Lung (tissue), 12 donors: ENCODE measurements around the gene MLLT6. TPM values are rescaled to one million over a fixed set of nuclear protein-coding genes. Genes with fewer than 3 reads are reported as not detected.

Experiments
- ATAC-seq: fragments of 200-7000 bp; cut with Tn5 transposase; one replicate; pipeline ENCODE4 v1.9.1; 2020; ENCODE audit warnings: moderate number of reproducible peaks; ENCODE audit not compliant: insufficient read depth, low FRiP score
- DNase-seq, 3 donors: peaks; one replicate each; pipeline ENCODE4 v3.0.0-alpha.2; 2013 to 2017
- H3K27ac ChIP-seq, 2 donors: one replicate each; pipeline ENCODE4 v1.5.1; 2013; ENCODE audit warnings: mild to moderate bottlenecking in 2 of 2, moderate library complexity in 2 of 2, control low read depth in 1 of 2, inconsistent platforms in 1 of 2, low read depth in 1 of 2, low read length in 1 of 2
- H3K27me3 ChIP-seq, 3 donors: one replicate each; pipeline ENCODE4 v1.5.1; 2013; ENCODE audit warnings: low read length in 2 of 3; ENCODE audit not compliant: control insufficient read depth in 3 of 3, insufficient read depth in 3 of 3
- H3K36me3 ChIP-seq, 4 donors: one replicate each; pipeline ENCODE4 v1.5.1; 2013; ENCODE audit warnings: low read length in 4 of 4, mild to moderate bottlenecking in 1 of 4, moderate library complexity in 1 of 4; ENCODE audit not compliant: control insufficient read depth in 4 of 4, insufficient read depth in 4 of 4
- H3K4me1 ChIP-seq, 5 donors: one replicate each; pipeline ENCODE4 v1.5.1; 2013; ENCODE audit warnings: low read length in 5 of 5, mild to moderate bottlenecking in 2 of 5, moderate library complexity in 1 of 5; ENCODE audit not compliant: control insufficient read depth in 5 of 5, insufficient read depth in 5 of 5
- H3K4me3 ChIP-seq: one replicate; pipeline ENCODE4 v1.5.1; 2013; ENCODE audit warnings: mild to moderate bottlenecking, control low read depth, moderate library complexity
- H3K9ac ChIP-seq, 2 donors: one replicate each; pipeline ENCODE4 v1.5.1; 2013; ENCODE audit warnings: low read length in 2 of 2, control low read depth in 1 of 2; ENCODE audit not compliant: insufficient read depth in 1 of 2
- H3K9me3 ChIP-seq, 4 donors: one replicate each; pipeline ENCODE4 v1.5.1; 2013; ENCODE audit warnings: low read length in 3 of 4, mild to moderate bottlenecking in 1 of 4, moderate library complexity in 1 of 4; ENCODE audit not compliant: control insufficient read depth in 4 of 4, insufficient read depth in 3 of 4
- WGBS, 2 donors: extraction: QIAGEN DNeasy Blood & Tissue Kit; methylation state at CpG; one replicate each; pipeline ENCODE4 v1.1.7; 2013; 5-methylcytosine and 5-hydroxymethylcytosine counted together
- polyA plus RNA-seq, 2 donors: library from polyadenylated mRNA; stranded (reverse); fragments of 200-250 nt; gene quantifications; one replicate each; pipeline ENCODE4 v1.2.1, GENCODE V29; 2013
- total RNA-seq, 2 donors: library from RNA; depleted of rRNA in 1 of 2; stranded (reverse); fragments of >200 nt in 1 of 2; gene quantifications; one replicate each; pipeline ENCODE4 v1.2.1, GENCODE V29; 2014 to 2021
- TF ChIP-seq, protein P1 (sequence below): IDR thresholded peaks from 2 replicates; pipeline ENCODE4 v1.5.1; 2012; ENCODE audit warnings: mild to moderate bottlenecking; ENCODE audit errors: control extremely low read depth, extremely low read depth
- donor health status: control.
- donor health status: control.
- donor health status: Bipolar disorder and iron deficiency.
- donor health status: healthy.
- donor health status: DM: yes; HTN: yes; CAD: no.

Gene MLLT6
- total and polyA plus RNA-seq, 4 donors: 64.0 to 108 (median 70.3) TPM

DNA sequence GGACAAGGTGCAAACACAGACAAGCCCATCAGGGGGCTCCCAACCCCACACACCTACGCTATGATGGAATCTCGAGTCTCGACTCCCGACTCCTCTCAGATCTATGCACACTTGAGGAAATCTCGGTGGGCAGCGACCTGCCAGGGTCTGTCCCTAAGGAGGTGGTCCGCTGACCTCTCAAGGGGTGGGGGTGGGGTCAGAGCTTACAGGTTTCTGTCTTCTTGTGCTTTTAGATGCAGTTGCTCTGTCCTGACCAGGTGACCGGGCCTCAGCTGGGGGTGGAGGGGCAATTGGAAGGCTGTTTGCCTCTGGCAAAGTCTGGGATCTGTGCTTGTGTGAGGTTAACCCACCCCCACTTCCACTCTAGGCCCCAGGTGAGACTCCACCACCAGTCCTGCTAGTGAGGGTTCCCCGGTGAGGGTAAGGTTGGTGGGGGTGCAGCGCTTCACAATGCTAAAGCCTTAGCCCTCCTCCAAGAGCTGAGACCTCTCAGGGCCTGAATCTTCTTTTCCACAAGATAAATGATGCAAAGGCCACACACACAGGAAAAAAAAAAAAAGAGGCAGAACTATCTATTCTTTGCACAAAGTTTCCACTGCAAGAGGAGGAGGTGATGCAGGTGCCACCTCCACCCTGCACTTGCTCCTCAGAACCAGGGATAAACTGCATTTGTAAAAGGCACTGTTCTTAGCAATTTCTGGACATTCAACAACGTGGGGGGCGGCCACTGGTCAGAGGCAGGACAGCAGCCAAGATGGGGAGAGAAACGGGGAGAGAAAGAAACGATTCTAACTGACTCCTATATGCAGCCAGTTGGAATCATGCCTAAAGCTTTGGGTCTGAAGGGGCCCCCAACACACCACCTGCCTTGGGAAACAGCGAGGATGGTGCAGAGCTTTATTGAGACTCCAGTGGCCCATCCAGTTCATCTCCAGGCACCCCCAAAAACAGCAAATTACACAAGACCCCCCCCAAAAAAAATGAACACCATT, 29.2 kb downstream of the MLLT6 start:
- Histone ChIP-seq H3K4me3 (no peak overlapping the region), H3K36me3 (peaks cover 0 to 40% (median 33%) of the 10 kb centered on the region in 4 donors), H3K27me3 (no peaks in the 10 kb centered on the region), H3K27ac (no peak overlapping the region), H3K4me1 (peaks cover 0 to 31% (median 7%) of the 10 kb centered on the region in 5 donors), H3K9me3 (no peaks in the 10 kb centered on the region), H3K9ac (no peak overlapping the region)
- ATAC-seq (no peak), DNase-seq (peak in 2 of 3 donors; percentile 46 to 54)
- 67 to 80% methylated on average over 15 of the region's 15 CpGs for WGBS, 2 donors
- TF ChIP-seq, protein P1, sequence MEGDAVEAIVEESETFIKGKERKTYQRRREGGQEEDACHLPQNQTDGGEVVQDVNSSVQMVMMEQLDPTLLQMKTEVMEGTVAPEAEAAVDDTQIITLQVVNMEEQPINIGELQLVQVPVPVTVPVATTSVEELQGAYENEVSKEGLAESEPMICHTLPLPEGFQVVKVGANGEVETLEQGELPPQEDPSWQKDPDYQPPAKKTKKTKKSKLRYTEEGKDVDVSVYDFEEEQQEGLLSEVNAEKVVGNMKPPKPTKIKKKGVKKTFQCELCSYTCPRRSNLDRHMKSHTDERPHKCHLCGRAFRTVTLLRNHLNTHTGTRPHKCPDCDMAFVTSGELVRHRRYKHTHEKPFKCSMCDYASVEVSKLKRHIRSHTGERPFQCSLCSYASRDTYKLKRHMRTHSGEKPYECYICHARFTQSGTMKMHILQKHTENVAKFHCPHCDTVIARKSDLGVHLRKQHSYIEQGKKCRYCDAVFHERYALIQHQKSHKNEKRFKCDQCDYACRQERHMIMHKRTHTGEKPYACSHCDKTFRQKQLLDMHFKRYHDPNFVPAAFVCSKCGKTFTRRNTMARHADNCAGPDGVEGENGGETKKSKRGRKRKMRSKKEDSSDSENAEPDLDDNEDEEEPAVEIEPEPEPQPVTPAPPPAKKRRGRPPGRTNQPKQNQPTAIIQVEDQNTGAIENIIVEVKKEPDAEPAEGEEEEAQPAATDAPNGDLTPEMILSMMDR: no peak

GRCh38 chr17:38735161-38735997, 30.3 kb downstream of the MLLT6 start:
- DNase-seq: peak; percentile 56 to 77 (median 64)
- Histone ChIP-seq H3K27ac (no peak overlapping the region), H3K4me3 (no peak overlapping the region), H3K9me3 (no peaks in the 10 kb centered on the region), H3K36me3 (peaks cover 0 to 44% (median 39%) of the 10 kb centered on the region in 4 donors), H3K4me1 (peaks cover 0 to 27% (median 7%) of the 10 kb centered on the region in 5 donors), H3K27me3 (no peaks in the 10 kb centered on the region), H3K9ac (no peak overlapping the region)
- TF ChIP-seq, protein P1: peak; percentile 84
- WGBS, 2 donors: 56 to 57% methylated on average over 23 of the region's 23 CpGs
- ATAC-seq: no peak

- DNase-seq (no peak), ATAC-seq (no peak)
- Histone ChIP-seq H3K36me3 (peaks cover 0 to 39% (median 35%) of the 10 kb centered on the region in 4 donors), H3K4me1 (peaks cover 9 to 41% (median 19%) of the 10 kb centered on the region in 5 donors), H3K4me3 (no peak overlapping the region), H3K9me3 (no peaks in the 10 kb centered on the region), H3K27ac (no peak overlapping the region), H3K27me3 (no peaks in the 10 kb centered on the region), H3K9ac (no peak overlapping the region)
- 89 to 93% methylated on average over 14 of the region's 14 CpGs for WGBS, 2 donors
- TF ChIP-seq, protein P1: no peak
Observed at GRCh38 chr17:38738007-38738662, 33.1 kb downstream of the MLLT6 start.
